ACHN (cell line): ENCODE measurements around the gene LMO1.

ENCODE experiments used
- DNase-seq: peaks from one replicate; pipeline ENCODE4 v3.0.0-alpha.2; 2015
- in situ Hi-C: cut with HindIII; loops from 2 replicates; pipeline ENCODE4 v1.10.0; 2017; ENCODE audit warnings: low sequenced_read_pairs, low pct_ligation_motif_present, low pct_unique_long_range_greater_than_20kb

LMO1 gene

GRCh38 chr11:8263769-8264410 lies at the start of gene LMO1:
LMO1 (minus strand) TSS chr11:8263878; CDS start chr11:8263362, 516 bp downstream.
- peak; percentile 69 for DNase-seq
- in situ Hi-C loops = no loop called here

- in situ Hi-C loops = no loop called here
- no peak for DNase-seq
Observed at GRCh38 chr11:8312986-8313385, 49.3 kb upstream of the LMO1 start.

- DNase-seq = no peak
- in situ Hi-C loops = no loop called here
Observed at GRCh38 chr11:8311366-8311765, 47.7 kb upstream of the LMO1 start.

- no peak for DNase-seq
- in situ Hi-C loops = no loop called here
Observed at GRCh38 chr11:8310743-8311298, 47.1 kb upstream of the LMO1 start.

GRCh38 chr11:8309862-8310261 lies 46.2 kb upstream of the LMO1 start:
- DNase-seq = no peak
- in situ Hi-C loops = no loop called here

GRCh38 chr11:8309311-8309710 lies 45.6 kb upstream of the LMO1 start:
- no peak for DNase-seq
- in situ Hi-C loops = no loop called here

- in situ Hi-C loops = no loop called here
Observed at GRCh38 chr11:8307601-8308000, 43.9 kb upstream of the LMO1 start.

GRCh38 chr11:8301622-8302021 lies 37.9 kb upstream of the LMO1 start:
- in situ Hi-C loops = no loop called here
- DNase-seq = no peak

More at GRCh38 chr11:8307601-8308000, 43.9 kb upstream of the LMO1 start:
- no peak for DNase-seq

GRCh38 chr11:8298801-8299786 lies 35.4 kb upstream of the LMO1 start:
- in situ Hi-C loops = no loop called here
- no peak for DNase-seq

- in situ Hi-C loops = no loop called here
- no peak for DNase-seq
Observed at GRCh38 chr11:8297781-8298440, 34.2 kb upstream of the LMO1 start.

- DNase-seq = no peak
- in situ Hi-C loops = no loop called here
Observed at GRCh38 chr11:8296872-8297271, 33.2 kb upstream of the LMO1 start.

GRCh38 chr11:8296038-8296649 lies 32.5 kb upstream of the LMO1 start:
- in situ Hi-C loops = no loop called here
- DNase-seq = no peak

- DNase-seq = no peak
- in situ Hi-C loops = no loop called here
Observed at GRCh38 chr11:8294251-8294935, 30.7 kb upstream of the LMO1 start.

GRCh38 chr11:8293171-8293570 lies 29.5 kb upstream of the LMO1 start:
- DNase-seq = no peak
- in situ Hi-C loops = no loop called here

- in situ Hi-C loops = no loop called here
- no peak for DNase-seq
Observed at GRCh38 chr11:8292351-8292750, 28.7 kb upstream of the LMO1 start.

- in situ Hi-C loops = no loop called here
Observed at GRCh38 chr11:8291421-8292350, 28.0 kb upstream of the LMO1 start.

More at GRCh38 chr11:8291421-8292350, 28.0 kb upstream of the LMO1 start:
- no peak for DNase-seq
